ENCODE data around the gene ADARB2. TPM values are rescaled to one million over a fixed set of nuclear protein-coding genes. Genes with fewer than 3 reads are reported as not detected.
A peak's percentile ranks its signal among the peaks of the same experiment; 100 is the strongest.

The ADARB2 gene
- total RNA-seq, 2 donors from 2014 or later: 1.1 to 1.8 TPM

GRCh38 chr10:1468811-1469210 lies 268.5 kb downstream of the ADARB2 start:
- 75 to 86% methylated on average over 8 to 10 of the region's 10 CpGs for WGBS, 2 experiments (ENCODE audit: insufficient coverage in 1 of 2, insufficient read length in 1 of 2)
- Histone ChIP-seq H3K36me3 (ENCODE audit: control insufficient read depth, insufficient read depth, low read length) (no peaks in the 10 kb centered on the region), H3K27me3 (ENCODE audit: control insufficient read depth, insufficient read depth, low read length, poor library complexity, severe bottlenecking) (no peaks in the 10 kb centered on the region), H3K4me1 (ENCODE audit: control insufficient read depth, insufficient read depth, low read length) (no peaks in the 10 kb centered on the region), H3K9me3 (ENCODE audit: control insufficient read depth, low read length) (no peaks in the 10 kb centered on the region), H3K9ac (ENCODE audit: extremely low read depth, low read length, poor library complexity, severe bottlenecking) (no peak overlapping the region), H3K4me3 (ENCODE audit: low read length) (no peak overlapping the region), H3K27ac (ENCODE audit: low read depth, low read length) (no peak overlapping the region)
- Mint-ChIP-seq H3K27ac (no peak overlapping the region), H3K4me3 (no peak overlapping the region), H3K27me3 (ENCODE audit: insufficient read depth) (no peaks in the 10 kb centered on the region), H3K9me3 (no peaks in the 10 kb centered on the region), H3K4me1 (peaks cover 1% of the 10 kb centered on the region), H3K36me3 (ENCODE audit: low read depth) (no peaks in the 10 kb centered on the region)
- DNase-seq: no peak
- TF ChIP-seq CTCF (conservative IDR thresholded peaks at IDR 0.05): no peak

GRCh38 chr10:1467334-1468076 lies 269.8 kb downstream of the ADARB2 start:
- TF ChIP-seq CTCF (conservative IDR thresholded peaks at IDR 0.05): no peak
- H3K27ac ChIP-seq (ENCODE audit: low read depth, low read length): no peak overlapping the region
- no peak overlapping the region for H3K27ac Mint-ChIP-seq
- H3K27me3 Mint-ChIP-seq (ENCODE audit: insufficient read depth): no peaks in the 10 kb centered on the region
- no peak overlapping the region for H3K9ac ChIP-seq (ENCODE audit: extremely low read depth, low read length, poor library complexity, severe bottlenecking)
- no peaks in the 10 kb centered on the region for H3K4me1 ChIP-seq (ENCODE audit: control insufficient read depth, insufficient read depth, low read length)
- H3K36me3 ChIP-seq (ENCODE audit: control insufficient read depth, insufficient read depth, low read length): no peaks in the 10 kb centered on the region
- H3K9me3 ChIP-seq (ENCODE audit: control insufficient read depth, low read length): no peaks in the 10 kb centered on the region
- H3K4me3 ChIP-seq (ENCODE audit: low read length): no peak overlapping the region
- no peak for DNase-seq
- no peaks in the 10 kb centered on the region for H3K9me3 Mint-ChIP-seq
- H3K4me3 Mint-ChIP-seq: no peak overlapping the region
- no peaks in the 10 kb centered on the region for H3K36me3 Mint-ChIP-seq (ENCODE audit: low read depth)
- 89% methylated on average over 8 to 22 of the region's 23 CpGs for WGBS, 2 experiments (ENCODE audit: insufficient coverage in 1 of 2, insufficient read length in 1 of 2)
- no peaks in the 10 kb centered on the region for H3K4me1 Mint-ChIP-seq
- H3K27me3 ChIP-seq (ENCODE audit: control insufficient read depth, insufficient read depth, low read length, poor library complexity, severe bottlenecking): no peaks in the 10 kb centered on the region

GRCh38 chr10:1465993-1466764 lies 271.1 kb downstream of the ADARB2 start:
- TF ChIP-seq CTCF (conservative IDR thresholded peaks at IDR 0.05): peak; percentile 13
- Histone ChIP-seq H3K36me3 (ENCODE audit: control insufficient read depth, insufficient read depth, low read length) (no peaks in the 10 kb centered on the region), H3K27ac (ENCODE audit: low read depth, low read length) (no peak overlapping the region), H3K4me1 (ENCODE audit: control insufficient read depth, insufficient read depth, low read length) (no peaks in the 10 kb centered on the region), H3K27me3 (ENCODE audit: control insufficient read depth, insufficient read depth, low read length, poor library complexity, severe bottlenecking) (no peaks in the 10 kb centered on the region), H3K9ac (ENCODE audit: extremely low read depth, low read length, poor library complexity, severe bottlenecking) (no peak overlapping the region), H3K4me3 (ENCODE audit: low read length) (no peak overlapping the region), H3K9me3 (ENCODE audit: control insufficient read depth, low read length) (no peaks in the 10 kb centered on the region)
- no peak overlapping the region for H3K4me3 Mint-ChIP-seq
- H3K9me3 Mint-ChIP-seq: no peaks in the 10 kb centered on the region
- WGBS, 2 experiments (ENCODE audit: insufficient coverage in 1 of 2, insufficient read length in 1 of 2): 90% methylated on average over 16 to 19 of the region's 19 CpGs
- no peak overlapping the region for H3K27ac Mint-ChIP-seq
- H3K4me1 Mint-ChIP-seq: no peaks in the 10 kb centered on the region
- H3K27me3 Mint-ChIP-seq (ENCODE audit: insufficient read depth): no peaks in the 10 kb centered on the region
- H3K36me3 Mint-ChIP-seq (ENCODE audit: low read depth): no peaks in the 10 kb centered on the region
- no peak for DNase-seq
